Hematopoietic multipotent progenitor cell treated with erythropoietin and hydrocortisone succinate and interleukin-3 and kit ligand, for 17 days (in vitro differentiated cells): Measurements from ENCODE around the gene SKI.
"Not testable (repeated sequence)": the region's sequence is repeated elsewhere in the genome, so short reads cannot be mapped to it uniquely, and the experiment has no call there.

Experiments
- DNase-seq: peaks from one replicate; pipeline ENCODE4 v3.0.0-alpha.2; 2015; ENCODE audit warnings: low spot score

Gene SKI

GRCh38 chr1:2320760-2321667 lies 92.9 kb downstream of the SKI start:
- DNase-seq = no peak

GRCh38 chr1:2322065-2322571 lies 94.0 kb downstream of the SKI start:
- no peak for DNase-seq

- DNase-seq = no peak
These were observed 94.6 kb downstream of the SKI start for GRCh38 chr1:2322581-2323211.

GRCh38 chr1:2323451-2323974 lies 95.4 kb downstream of the SKI start:
- DNase-seq = no peak

GRCh38 chr1:2324553-2325366 lies 96.6 kb downstream of the SKI start:
- no peak for DNase-seq

GRCh38 chr1:2326524-2326923 lies 98.4 kb downstream of the SKI start:
- no peak for DNase-seq

- DNase-seq = not testable (repeated sequence)
These were observed 99.0 kb downstream of the SKI start for GRCh38 chr1:2327162-2327561.

- no peak for DNase-seq
These were observed 99.7 kb downstream of the SKI start for GRCh38 chr1:2327841-2328240.

- no peak for DNase-seq
These were observed 100.7 kb downstream of the SKI start for GRCh38 chr1:2328676-2329455.

GRCh38 chr1:2330035-2330434 lies 101.9 kb downstream of the SKI start:
- no peak for DNase-seq

- no peak for DNase-seq
These were observed 102.5 kb downstream of the SKI start for GRCh38 chr1:2330519-2331199.

- no peak for DNase-seq
These were observed 103.1 kb downstream of the SKI start for GRCh38 chr1:2331200-2331544.

- DNase-seq = not testable (repeated sequence)
These were observed 103.5 kb downstream of the SKI start for GRCh38 chr1:2331580-2331979.

GRCh38 chr1:2334366-2334765 lies 106.2 kb downstream of the SKI start:
- no peak for DNase-seq

- no peak for DNase-seq
These were observed 106.9 kb downstream of the SKI start for GRCh38 chr1:2334883-2335534.

GRCh38 chr1:2335721-2336455 lies 107.8 kb downstream of the SKI start:
- no peak for DNase-seq

GRCh38 chr1:2336499-2336898 lies 108.4 kb downstream of the SKI start:
- no peak for DNase-seq

GRCh38 chr1:2337081-2337480 lies 109.0 kb downstream of the SKI start:
- no peak for DNase-seq

GRCh38 chr1:2337501-2337900 lies 109.4 kb downstream of the SKI start:
- no peak for DNase-seq
